HG02840 (cell line): ENCODE results near the gene CMSS1.
A peak's percentile ranks its signal among the peaks of the same experiment; 100 is the strongest.

Experiments used
- ATAC-seq: cut with Tn5 transposase; IDR thresholded peaks from one replicate; pipeline ENCODE4 v1.9.1; 2021; ENCODE audit warnings: mild to moderate bottlenecking, moderate library complexity, moderate number of reproducible peaks; ENCODE audit not compliant: unreplicated experiment, low FRiP score

Gene CMSS1

GRCh38 chr3:100009276-100010086 lies 191.8 kb downstream of the CMSS1 start:
- no peak for ATAC-seq

GRCh38 chr3:100010087-100010417 lies 192.4 kb downstream of the CMSS1 start:
- ATAC-seq, result no peak

DNA sequence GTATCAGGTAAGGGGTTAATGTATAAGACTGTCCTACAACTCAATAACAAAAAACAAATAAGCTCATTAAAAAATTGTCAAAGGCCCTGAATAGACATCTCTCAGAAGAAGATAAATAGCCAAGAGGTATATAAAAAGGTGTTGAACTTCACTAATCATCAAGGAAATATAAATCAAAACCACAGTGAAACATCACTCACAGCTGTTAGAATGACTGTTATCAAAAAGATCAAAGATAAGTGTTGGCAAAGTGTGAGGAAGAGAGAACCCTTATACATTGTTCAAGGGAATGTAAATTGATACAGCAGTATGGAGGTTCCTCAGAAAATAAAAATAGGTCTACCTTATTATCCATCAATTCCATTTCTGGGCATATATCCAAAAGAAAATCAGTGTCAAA lies 201.1 kb downstream of the CMSS1 start:
- ATAC-seq, result no peak

GRCh38 chr3:100019719-100020118 lies 202.1 kb downstream of the CMSS1 start:
- ATAC-seq, result no peak

GRCh38 chr3:100020876-100021644 lies 203.4 kb downstream of the CMSS1 start:
- no peak for ATAC-seq

- no peak for ATAC-seq
These were observed 204.8 kb downstream of the CMSS1 start for GRCh38 chr3:100022506-100022905.

DNA sequence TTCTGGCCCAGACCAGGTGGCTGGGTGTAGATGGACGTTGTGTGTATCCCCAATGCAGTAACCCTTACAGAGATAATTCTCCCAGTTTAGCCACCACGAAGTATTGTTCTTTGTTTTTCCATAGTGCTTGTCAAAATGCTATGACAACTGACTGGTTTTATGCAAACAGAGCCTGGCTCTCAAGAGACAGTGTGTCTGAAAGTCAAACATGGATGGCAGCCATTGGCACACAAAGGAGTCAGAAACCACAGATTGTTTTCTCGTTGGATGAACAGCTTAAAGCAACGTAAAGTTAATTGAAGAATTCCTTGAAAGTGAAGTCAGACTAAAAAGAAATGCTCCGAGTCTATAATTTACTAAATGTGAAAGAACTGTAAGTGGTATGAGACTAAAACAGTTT lies 205.5 kb downstream of the CMSS1 start:
- no peak for ATAC-seq

- no peak for ATAC-seq
These were observed 205.9 kb downstream of the CMSS1 start for GRCh38 chr3:100023595-100023994.

DNA sequence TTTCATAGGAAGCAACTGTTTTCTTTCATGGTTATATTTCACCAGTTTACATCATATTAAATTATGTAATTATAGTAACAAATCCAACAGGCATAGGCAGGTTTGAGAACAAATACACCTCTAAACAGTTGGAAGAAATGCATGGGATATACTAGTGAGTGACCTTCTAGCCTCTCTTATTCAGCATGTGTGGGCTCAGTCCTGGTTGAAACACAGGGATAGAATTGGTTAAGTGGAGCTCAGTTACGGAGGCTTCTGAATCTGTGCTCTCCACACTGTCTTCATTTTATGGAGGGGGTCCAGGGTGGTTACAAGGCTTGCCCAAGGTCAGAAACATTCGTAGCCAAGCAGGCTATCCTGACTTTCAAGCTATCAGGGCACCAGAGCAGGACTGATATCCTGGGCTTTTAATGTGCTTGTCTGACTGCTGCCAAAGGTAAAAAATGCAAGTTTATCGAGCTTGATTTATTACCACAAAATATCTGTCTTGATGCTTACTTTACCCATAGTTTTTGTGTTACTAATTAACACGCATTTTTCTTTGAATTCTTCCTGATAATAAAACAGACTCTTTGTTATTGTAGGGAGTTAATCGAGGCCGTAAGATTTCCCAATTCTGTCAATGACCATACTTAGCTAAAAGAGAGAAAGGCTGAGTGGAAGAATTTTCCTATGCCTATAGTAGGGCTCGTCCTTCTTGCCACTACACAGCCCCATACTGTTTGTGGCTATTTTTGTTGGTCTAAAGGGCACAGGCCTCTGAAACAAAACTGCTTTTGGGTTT lies 207.1 kb downstream of the CMSS1 start:
- no peak for ATAC-seq

GRCh38 chr3:100027321-100027720 lies 209.7 kb downstream of the CMSS1 start:
- ATAC-seq, result no peak

DNA sequence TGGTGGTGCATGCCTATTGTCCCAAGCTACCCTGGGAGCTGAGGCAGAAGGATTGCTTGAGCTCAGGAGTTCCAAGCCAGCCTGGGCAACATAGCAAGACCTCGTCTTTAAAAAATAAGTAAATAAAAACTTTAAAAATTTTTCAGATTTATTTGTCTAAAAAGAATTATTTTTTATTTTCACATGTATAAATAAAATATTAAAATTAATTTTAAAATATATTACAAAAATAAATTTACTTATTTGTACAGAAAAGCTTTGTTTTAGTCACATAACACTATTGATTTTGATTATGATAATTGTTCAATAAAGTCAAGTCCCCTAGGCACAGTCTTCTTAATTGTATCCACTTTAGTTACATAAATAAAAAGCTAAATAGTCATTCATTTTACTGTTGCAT lies 211.4 kb downstream of the CMSS1 start:
- ATAC-seq, result no peak

DNA sequence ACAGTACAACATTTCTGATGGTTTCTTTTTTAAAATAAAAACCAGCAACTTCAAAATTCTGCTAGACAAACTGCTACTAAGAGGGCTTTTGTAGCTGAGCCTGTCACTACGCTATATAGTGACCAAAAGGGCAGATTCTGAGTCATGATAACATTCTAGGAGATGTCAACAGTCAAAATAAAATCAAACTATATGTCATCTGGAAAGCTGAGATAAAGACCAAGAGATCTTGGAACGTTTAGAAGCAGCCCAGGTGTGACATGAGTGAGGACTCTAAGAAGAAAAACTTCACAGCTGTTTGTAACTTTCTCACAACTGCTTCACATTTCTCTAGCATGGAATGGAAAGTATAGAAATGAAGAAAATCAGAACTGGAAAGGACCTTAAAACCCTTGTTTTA lies 212.0 kb downstream of the CMSS1 start:
- ATAC-seq, result peak; percentile 55

DNA sequence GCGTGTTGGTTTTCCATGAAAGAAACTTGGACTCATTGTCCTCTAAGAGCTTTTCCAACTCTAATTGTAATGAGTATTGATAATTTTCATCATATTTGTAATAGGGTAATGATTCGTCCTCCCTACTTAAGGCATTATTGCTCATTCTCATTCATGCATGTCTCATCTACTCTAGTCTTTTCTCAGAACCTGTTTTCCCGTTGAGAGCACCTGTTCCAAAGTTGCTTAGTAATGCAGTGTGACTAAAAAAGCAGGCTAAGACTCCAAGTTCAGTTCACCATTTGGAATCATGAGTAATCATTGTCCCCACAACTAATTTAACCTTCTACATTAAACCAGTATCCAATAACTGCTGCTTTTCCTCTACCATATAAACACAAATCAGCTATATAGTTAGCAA lies 212.7 kb downstream of the CMSS1 start:
- no peak for ATAC-seq

DNA sequence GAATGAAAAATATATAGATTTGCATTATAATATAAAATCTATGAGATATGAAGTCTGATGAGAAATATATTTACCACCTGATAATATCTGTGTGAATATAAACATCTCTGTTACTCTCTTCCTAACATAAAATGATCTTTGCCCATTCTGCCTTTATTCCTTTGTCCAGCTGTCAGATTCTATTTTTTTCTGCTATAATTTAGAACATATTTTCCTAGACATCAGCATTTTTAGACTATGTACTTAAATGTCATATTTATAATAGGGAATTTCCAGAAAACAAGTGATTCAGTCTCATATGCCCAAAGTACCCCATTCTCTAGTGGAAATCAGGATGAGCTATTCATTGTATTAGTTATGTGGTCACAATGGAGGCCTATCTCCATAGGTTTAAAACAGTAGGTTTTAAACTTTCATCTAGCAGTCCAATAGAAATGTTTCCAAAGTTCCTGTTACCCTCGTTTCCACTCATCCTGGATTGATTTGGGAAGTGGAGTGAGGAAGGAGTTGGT lies 213.3 kb downstream of the CMSS1 start:
- ATAC-seq, result no peak

DNA sequence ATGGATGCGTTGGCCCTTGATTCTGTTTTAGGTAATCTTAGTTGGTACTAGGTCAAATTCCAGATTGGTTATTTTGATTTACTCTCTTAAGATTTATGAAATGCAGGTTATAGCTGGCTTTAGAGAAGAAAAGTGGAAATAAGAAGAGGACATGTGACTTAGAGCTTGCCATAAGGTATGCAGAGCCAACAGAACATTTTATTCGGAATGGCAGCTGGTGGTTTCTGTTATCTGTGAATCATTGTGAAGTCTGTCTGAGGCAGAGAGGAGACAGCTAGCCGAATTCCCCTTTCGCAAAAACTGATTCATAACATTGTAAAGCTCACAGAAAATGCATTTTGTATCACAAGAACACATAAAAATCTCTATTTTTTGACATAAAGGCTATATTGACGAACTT lies 214.6 kb downstream of the CMSS1 start:
- no peak for ATAC-seq

DNA sequence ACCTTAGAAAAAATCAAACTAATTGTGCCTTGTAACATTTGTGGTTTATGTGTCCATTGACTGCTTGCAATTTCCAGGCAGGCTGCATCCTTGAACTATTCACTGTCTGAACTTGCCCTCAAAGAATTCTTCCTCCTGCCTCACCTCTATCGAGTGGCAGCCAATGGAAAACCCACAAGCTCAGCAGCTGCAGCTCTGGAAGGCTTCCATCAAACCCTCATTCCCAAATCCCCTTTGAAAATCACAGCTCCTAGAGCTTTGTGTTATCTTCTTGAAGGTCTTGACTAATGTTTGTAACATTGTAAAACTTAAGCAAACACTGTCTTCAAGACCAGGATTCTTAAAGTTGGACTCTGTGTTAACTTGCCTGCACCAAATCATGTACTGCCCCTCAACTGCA lies 215.5 kb downstream of the CMSS1 start:
- no peak for ATAC-seq

- ATAC-seq, result no peak
These were observed 216.3 kb downstream of the CMSS1 start for GRCh38 chr3:100033903-100034471.

GRCh38 chr3:100039075-100039474 lies 221.4 kb downstream of the CMSS1 start:
- no peak for ATAC-seq

DNA sequence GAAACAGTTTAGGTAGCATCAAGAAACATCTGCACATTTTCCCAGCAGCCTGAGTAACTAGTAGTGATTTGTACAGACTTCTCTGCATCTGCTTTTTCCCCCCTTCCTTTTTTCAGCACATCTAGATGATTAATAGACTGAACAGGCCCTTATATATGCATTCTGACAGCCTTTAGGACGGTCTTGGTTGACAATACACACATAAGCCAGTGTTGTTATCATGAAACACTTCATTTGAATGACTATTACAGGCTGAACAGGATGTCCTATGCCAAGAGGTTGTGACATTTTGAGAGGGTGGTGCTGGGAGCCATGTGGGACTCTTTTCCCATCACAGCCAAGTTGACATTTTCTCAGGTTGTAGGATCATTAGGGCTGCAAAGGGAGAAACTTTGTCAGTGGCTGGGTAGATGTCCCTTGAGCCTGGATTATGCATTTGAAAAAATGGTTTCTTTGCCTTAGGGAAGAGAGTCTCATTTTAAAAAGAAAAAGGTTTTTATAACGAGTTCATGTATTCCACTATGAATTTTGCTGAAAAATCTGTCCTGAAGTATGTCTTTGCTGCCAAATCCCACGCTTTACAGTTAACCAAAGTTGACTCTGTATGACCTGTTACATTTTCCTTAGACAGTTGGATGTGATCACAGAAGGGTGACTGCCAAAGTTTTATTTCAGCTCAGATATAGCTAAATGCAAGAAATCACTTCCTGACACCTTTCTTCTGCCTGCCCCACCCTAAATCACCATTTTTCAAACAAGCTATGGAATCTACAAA lies 223.0 kb downstream of the CMSS1 start:
- no peak for ATAC-seq

DNA sequence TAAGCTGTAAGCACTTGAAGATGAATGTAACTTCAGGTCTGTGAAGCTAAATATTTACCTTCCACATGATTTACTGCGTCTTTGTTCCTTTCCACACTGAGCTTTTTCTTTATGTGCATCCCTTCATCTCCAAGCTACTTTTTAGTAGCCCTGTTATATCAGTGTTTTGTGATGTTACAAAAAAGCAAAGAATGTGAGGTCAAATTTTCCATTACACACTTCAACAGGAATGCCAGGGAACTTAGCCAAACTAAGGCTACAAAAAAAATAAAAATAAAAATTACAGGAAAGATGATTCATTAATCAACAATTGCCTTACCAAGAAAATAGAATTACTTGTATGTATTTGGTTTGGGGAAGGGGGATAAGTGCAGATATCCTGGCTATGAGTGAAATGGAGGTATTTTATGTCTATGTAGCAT lies 223.7 kb downstream of the CMSS1 start:
- no peak for ATAC-seq
